GM12878 (cell line): ENCODE data around the gene AIF1L.

Experiments used
- CTCF ChIP-seq, 3 experiments: IDR thresholded peaks in 2 of 3; conservative IDR thresholded peaks in 1 of 3; 2 replicates each; pipeline ENCODE4 v1.5.1; 2011; ENCODE audit warnings: low read depth in 3 of 3, low read length in 3 of 3, mild to moderate bottlenecking in 3 of 3, control low read depth in 2 of 3, moderate library complexity in 2 of 3, inconsistent platforms in 1 of 3, mixed read lengths in 1 of 3; ENCODE audit not compliant: control insufficient read depth in 2 of 3, insufficient read depth in 1 of 3; ENCODE audit errors: extremely low read depth in 1 of 3
- TF ChIP-seq, protein P1 (sequence below): IDR thresholded peaks from 2 replicates; pipeline ENCODE4 v1.6.1; 2012; ENCODE audit warnings: low read depth, low read length, improper control_type of control experiment

DNA sequence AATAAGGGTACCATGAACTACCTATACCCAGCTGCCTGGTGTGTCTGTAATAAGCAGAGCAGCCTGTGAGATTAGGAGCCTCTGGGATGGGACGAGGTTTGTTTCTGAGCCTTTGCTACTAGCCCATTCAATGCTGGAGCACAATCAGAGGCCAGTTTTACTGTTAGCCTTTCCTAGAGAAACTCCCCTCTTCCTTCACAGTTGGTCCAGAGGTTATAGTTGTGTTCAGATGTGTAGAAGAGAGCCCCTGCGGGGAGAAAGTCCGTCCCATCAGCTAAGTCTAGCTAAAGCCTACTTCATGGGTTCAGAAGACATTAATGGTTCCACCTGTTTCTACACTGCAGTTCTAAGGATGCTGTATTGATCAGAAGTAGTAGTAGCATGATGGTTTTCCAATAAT lies 45.8 kb downstream of the AIF1L start:
- TF ChIP-seq CTCF (IDR thresholded peaks at IDR 0.05 in 2 of 3, conservative IDR thresholded peaks at IDR 0.05 in 1 of 3; ENCODE audit: control insufficient read depth in 2 of 3, extremely low read depth in 1 of 3, insufficient read depth in 1 of 3, low read depth in 3 of 3, low read length in 3 of 3) = no peak
- TF ChIP-seq, protein P1, sequence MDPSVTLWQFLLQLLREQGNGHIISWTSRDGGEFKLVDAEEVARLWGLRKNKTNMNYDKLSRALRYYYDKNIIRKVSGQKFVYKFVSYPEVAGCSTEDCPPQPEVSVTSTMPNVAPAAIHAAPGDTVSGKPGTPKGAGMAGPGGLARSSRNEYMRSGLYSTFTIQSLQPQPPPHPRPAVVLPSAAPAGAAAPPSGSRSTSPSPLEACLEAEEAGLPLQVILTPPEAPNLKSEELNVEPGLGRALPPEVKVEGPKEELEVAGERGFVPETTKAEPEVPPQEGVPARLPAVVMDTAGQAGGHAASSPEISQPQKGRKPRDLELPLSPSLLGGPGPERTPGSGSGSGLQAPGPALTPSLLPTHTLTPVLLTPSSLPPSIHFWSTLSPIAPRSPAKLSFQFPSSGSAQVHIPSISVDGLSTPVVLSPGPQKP = no peak
